HCT116 (cell line): ENCODE data around the gene ULBP2. TPM values are rescaled to one million over a fixed set of nuclear protein-coding genes. Genes with fewer than 3 reads are reported as not detected.
"Not testable (repeated sequence)": the region's sequence is repeated elsewhere in the genome, so short reads cannot be mapped to it uniquely, and the experiment has no call there.

ENCODE experiments used
- ATAC-seq: fragments of 200-7000 bp; cut with Tn5 transposase; 2 replicates; pipeline ENCODE4 v1.9.1; 2020; ENCODE audit warnings: mild to moderate bottlenecking, moderate library complexity
- BruUV-seq: library from RNA; stranded (reverse); fragments of 400-500 nt; replicated peaks from 2 replicates; lab custom pipeline; 2021; lab: Mats Ljungman, UMichigan
- CTCF ChIA-PET: fragments of 300-600 bp; sonication (Branson Sonifier 250); formaldehyde crosslinking; loops from one replicate; lab custom pipeline; 2021; ENCODE audit warnings: antibody characterized with exemption; lab: Charles Lee
- POLR2A ChIA-PET: fragments of 300-600, 350-600 bp; sonication (Branson Sonifier 250); formaldehyde crosslinking; loops from one replicate; lab custom pipeline; 2021; ENCODE audit warnings: antibody characterized with exemption; lab: Charles Lee
- RAD21 ChIA-PET, 2 experiments: fragments of 300-600 bp; sonication (Branson Sonifier 250); formaldehyde crosslinking; loops; one replicate each; lab custom pipeline; 2023; ENCODE audit warnings: low total read pairs in 2 of 2; ENCODE audit not compliant: uncharacterized antibody in 2 of 2, unreplicated experiment in 2 of 2, low non-redundant PET in 1 of 2; lab: Charles Lee
- DNase-seq: peaks from one replicate; pipeline ENCODE4 v3.0.0-alpha.2; 2010; ENCODE audit warnings: low read depth, low spot score
- H2AFZ ChIP-seq: fragments of 200-600 bp; shearing (Covaris generic), sonication (generic); 2 replicates; pipeline ENCODE4 v1.6.1; 2017; ENCODE audit warnings: low read depth, mixed run types, mixed read lengths, antibody characterized with exemption, low read length; ENCODE audit not compliant: poor library complexity, severe bottlenecking
- H3K27ac ChIP-seq: 2 replicates; pipeline ENCODE4 v1.5.1; 2012; ENCODE audit warnings: low read depth, low read length
- H3K27me3 ChIP-seq: fragments of 200-600 bp; sonication (generic); 2 replicates; pipeline ENCODE4 v1.6.1; 2016; ENCODE audit warnings: mixed run types, low read length, mixed read lengths; ENCODE audit not compliant: insufficient read depth
- H3K36me3 ChIP-seq, 2 experiments: fragments of 200-500 bp in 1 of 2; fragments of 200-600 bp in 1 of 2; sonication (Bioruptor generic) in 1 of 2; sonication (generic) in 1 of 2; 2 replicates each; pipeline versions ENCODE4 v1.5.1 to v1.6.1; 2014 to 2016; ENCODE audit warnings: low read length in 2 of 2, inconsistent platforms in 1 of 2, mixed read lengths in 1 of 2, mixed run types in 1 of 2; ENCODE audit not compliant: insufficient read depth in 2 of 2, control insufficient read depth in 1 of 2
- H3K4me1 ChIP-seq, 2 experiments: fragments of 200-600 bp in 1 of 2; sonication (generic) in 1 of 2; 2 replicates each; pipeline versions ENCODE4 v1.5.1 to v1.6.1; 2012 to 2017; ENCODE audit warnings: low read length in 2 of 2, inconsistent platforms in 1 of 2, mild to moderate bottlenecking in 1 of 2, mixed read lengths in 1 of 2, mixed run types in 1 of 2, moderate library complexity in 1 of 2; ENCODE audit not compliant: insufficient read depth in 2 of 2, control insufficient read depth in 1 of 2
- H3K4me2 ChIP-seq: fragments of 200-600 bp; sonication (generic); 2 replicates; pipeline ENCODE4 v1.6.1; 2017; ENCODE audit warnings: mixed run types, low read length, mixed read lengths
- H3K4me3 ChIP-seq, 2 experiments: fragments of 200-600 bp in 1 of 2; sonication (generic) in 1 of 2; replicated peaks in 1 of 2; 2 replicates each; pipeline ENCODE4 v1.5.1; 2011 to 2016; ENCODE audit warnings: low read length in 2 of 2, control low read depth in 1 of 2, low read depth in 1 of 2, mild to moderate bottlenecking in 1 of 2, mixed read lengths in 1 of 2, mixed run types in 1 of 2
- H3K79me2 ChIP-seq: fragments of 200-600 bp; sonication (generic); 2 replicates; pipeline ENCODE4 v1.6.1; 2017; ENCODE audit warnings: mild to moderate bottlenecking, mixed run types, low read length, moderate library complexity, mixed read lengths; ENCODE audit not compliant: insufficient read depth
- H3K9ac ChIP-seq: fragments of 200-600 bp; sonication (generic); 2 replicates; pipeline ENCODE4 v1.6.1; 2016; ENCODE audit warnings: low read length, mixed read lengths
- H3K9me2 ChIP-seq: fragments of 200-600 bp; sonication (generic), shearing (Covaris generic); 2 replicates; pipeline ENCODE4 v1.6.1; 2017; ENCODE audit warnings: mixed run types, mild to moderate bottlenecking, moderate library complexity; ENCODE audit not compliant: insufficient read depth
- H3K9me3 ChIP-seq, 2 experiments: fragments of 200-500 bp in 1 of 2; fragments of 200-600 bp in 1 of 2; sonication (Bioruptor generic) in 1 of 2; sonication (generic) in 1 of 2; 2 replicates each; pipeline ENCODE4 v1.6.1; 2014 to 2017; ENCODE audit warnings: low read length in 2 of 2, mixed read lengths in 2 of 2, inconsistent platforms in 1 of 2, low read depth in 1 of 2, mild to moderate bottlenecking in 1 of 2, mixed run types in 1 of 2, moderate library complexity in 1 of 2; ENCODE audit not compliant: control insufficient read depth in 1 of 2, insufficient read depth in 1 of 2
- H4K20me1 ChIP-seq: fragments of 200-600 bp; sonication (generic), shearing (Covaris generic); 2 replicates; pipeline ENCODE4 v1.6.1; 2017; ENCODE audit warnings: mixed run types, mild to moderate bottlenecking, moderate library complexity; ENCODE audit not compliant: insufficient read depth
- ELF1 ChIP-seq: IDR thresholded peaks from 2 replicates; pipeline ENCODE4 v1.6.1; 2012; ENCODE audit warnings: low read depth, borderline replicate concordance
- EZH2 ChIP-seq: fragments of 200-600 bp; sonication (generic); IDR thresholded peaks from 2 replicates; pipeline ENCODE4 v1.6.1; 2017; ENCODE audit warnings: antibody characterized with exemption, mixed run types
- JUND ChIP-seq: IDR thresholded peaks from 2 replicates; pipeline ENCODE4 v1.6.1; 2012
- RAD21 ChIP-seq: IDR thresholded peaks from 2 replicates; pipeline ENCODE4 v1.6.1; 2012; ENCODE audit warnings: low read depth, mild to moderate bottlenecking
- ZFX ChIP-seq: fragments of 450-650 bp; IDR thresholded peaks from 2 replicates; pipeline ENCODE4 v1.6.1; 2017
- intact Hi-C: fragments of 100-400 bp; cut with micrococcal nuclease; formaldehyde crosslinking; loops from 2 replicates; pipeline ENCODE4 v1.10.0; 2022
- total RNA-seq: library from RNA; stranded (reverse); gene quantifications from one replicate; pipeline ENCODE4 v1.2.1, GENCODE V29; 2021; ENCODE audit not compliant: unreplicated experiment
- TF ChIP-seq, protein P1 (sequence below), 3 experiments: fragments of 200-600 bp in 1 of 3; sonication (generic) in 1 of 3; IDR thresholded peaks in 2 of 3; conservative IDR thresholded peaks in 1 of 3; 2 replicates each; pipeline ENCODE4 v1.5.1; 2012 to 2017; ENCODE audit warnings: low read depth in 2 of 3, low read length in 2 of 3, antibody characterized with exemption in 1 of 3, borderline replicate concordance in 1 of 3, control low read depth in 1 of 3, mild to moderate bottlenecking in 1 of 3, mixed read lengths in 1 of 3, mixed run types in 1 of 3, moderate library complexity in 1 of 3; ENCODE audit not compliant: insufficient read depth in 1 of 3

Gene ULBP2
- total RNA-seq, 1 experiment from 2014 or later: 10.2 TPM

DNA sequence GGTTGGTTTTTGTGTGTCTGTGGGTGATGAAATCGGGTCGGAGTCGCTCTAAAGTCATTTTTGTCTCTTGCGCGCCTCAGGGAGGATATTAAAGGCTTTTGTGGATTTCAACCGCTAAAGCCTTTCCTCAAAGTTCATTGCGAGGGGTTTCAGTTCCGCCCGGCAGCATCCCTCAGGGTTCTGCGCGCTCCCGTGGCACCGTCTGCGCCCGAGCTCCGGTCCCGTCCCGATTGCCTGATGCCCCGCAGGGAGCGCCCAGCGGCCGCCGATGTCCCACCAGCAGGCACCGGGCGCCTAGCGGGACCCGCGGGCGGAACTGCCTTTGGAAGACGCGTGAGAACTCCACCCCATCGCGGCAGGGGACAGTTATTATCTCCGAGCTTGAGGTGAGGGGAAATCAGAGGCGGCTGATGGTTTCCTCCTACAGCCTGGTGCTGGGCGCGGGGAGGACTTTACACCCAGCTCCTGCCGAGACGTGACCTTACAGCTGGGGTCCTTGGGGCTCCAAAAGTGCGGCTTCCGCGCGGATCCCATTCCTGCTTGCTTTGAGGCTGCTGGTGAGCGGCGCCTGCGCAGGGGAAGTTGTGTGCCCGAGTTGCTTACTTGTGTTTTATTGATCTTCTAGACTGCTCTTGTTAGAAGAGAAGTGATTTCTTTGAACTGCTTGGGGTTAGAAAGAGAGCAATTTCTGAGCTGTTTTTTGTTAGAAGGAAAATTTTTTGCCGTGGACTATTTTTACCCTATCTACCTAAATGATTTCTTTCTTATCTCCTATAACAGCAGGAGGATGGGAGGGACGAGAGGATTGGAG, 49.1 kb downstream of the ULBP2 start:
- Histone ChIP-seq H4K20me1 (no peaks in the 10 kb centered on the region), H3K27me3 (peaks cover 25% of the 10 kb centered on the region), H3K4me3 (no peak overlapping the region), H3K36me3 (no peaks in the 10 kb centered on the region), H2AFZ (no peak overlapping the region), H3K4me1 (no peaks in the 10 kb centered on the region), H3K27ac (no peak overlapping the region), H3K9me2 (no peaks in the 10 kb centered on the region), H3K4me2 (no peak overlapping the region), H3K79me2 (no peaks in the 10 kb centered on the region), H3K9me3 (no peaks in the 10 kb centered on the region), H3K9ac (no peak overlapping the region)
- TF ChIP-seq RAD21 (no peak), ZFX (no peak), EZH2 (no peak), JUND (no peak), ELF1 (no peak)
- TF ChIP-seq, protein P1, sequence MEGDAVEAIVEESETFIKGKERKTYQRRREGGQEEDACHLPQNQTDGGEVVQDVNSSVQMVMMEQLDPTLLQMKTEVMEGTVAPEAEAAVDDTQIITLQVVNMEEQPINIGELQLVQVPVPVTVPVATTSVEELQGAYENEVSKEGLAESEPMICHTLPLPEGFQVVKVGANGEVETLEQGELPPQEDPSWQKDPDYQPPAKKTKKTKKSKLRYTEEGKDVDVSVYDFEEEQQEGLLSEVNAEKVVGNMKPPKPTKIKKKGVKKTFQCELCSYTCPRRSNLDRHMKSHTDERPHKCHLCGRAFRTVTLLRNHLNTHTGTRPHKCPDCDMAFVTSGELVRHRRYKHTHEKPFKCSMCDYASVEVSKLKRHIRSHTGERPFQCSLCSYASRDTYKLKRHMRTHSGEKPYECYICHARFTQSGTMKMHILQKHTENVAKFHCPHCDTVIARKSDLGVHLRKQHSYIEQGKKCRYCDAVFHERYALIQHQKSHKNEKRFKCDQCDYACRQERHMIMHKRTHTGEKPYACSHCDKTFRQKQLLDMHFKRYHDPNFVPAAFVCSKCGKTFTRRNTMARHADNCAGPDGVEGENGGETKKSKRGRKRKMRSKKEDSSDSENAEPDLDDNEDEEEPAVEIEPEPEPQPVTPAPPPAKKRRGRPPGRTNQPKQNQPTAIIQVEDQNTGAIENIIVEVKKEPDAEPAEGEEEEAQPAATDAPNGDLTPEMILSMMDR (IDR thresholded peaks at IDR 0.05 in 2 of 3, conservative IDR thresholded peaks at IDR 0.05 in 1 of 3; ENCODE audit: borderline replicate concordance in 1 of 3, insufficient read depth in 1 of 3, low read depth in 2 of 3, low read length in 2 of 3): no peak
- ChIA-PET RAD21 (no interaction called here), CTCF (no interaction called here), POLR2A (no interaction called here)
- BruUV-seq: no TSS peak
- no peak for ATAC-seq
- no peak for DNase-seq
- intact Hi-C loops: no loop called here

DNA sequence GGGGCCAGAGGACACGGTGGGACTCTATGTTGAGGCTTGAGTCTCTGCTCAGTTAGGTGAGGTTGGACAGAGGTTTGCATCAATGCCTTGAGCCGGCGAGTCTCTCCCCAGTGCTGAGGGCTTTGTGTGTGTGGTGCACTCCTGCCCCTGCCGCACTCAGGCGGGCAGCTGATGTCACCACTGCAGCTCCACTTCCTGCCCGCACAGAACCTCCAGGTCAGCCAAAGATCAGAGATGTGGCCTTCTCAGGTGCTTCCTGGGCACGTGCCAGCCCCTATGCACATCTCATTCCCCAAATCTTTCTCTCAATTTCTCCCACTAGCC, 49.6 kb downstream of the ULBP2 start:
- ATAC-seq, intact Hi-C loops, POLR2A ChIA-PET, H3K36me3 ChIP-seq, H3K9me2 ChIP-seq, H2AFZ ChIP-seq, H3K27ac ChIP-seq, RAD21 ChIA-PET, H3K4me1 ChIP-seq, H3K4me2 ChIP-seq, H3K9me3 ChIP-seq, H3K4me3 ChIP-seq, H4K20me1 ChIP-seq, DNase-seq, H3K79me2 ChIP-seq, H3K9ac ChIP-seq, BruUV-seq, CTCF ChIA-PET: not testable (repeated sequence)
- peaks cover 25% of the 10 kb centered on the region for H3K27me3 ChIP-seq
